ENCODE data around the gene TGFA. TPM values are rescaled to one million over a fixed set of nuclear protein-coding genes. Genes with fewer than 3 reads are reported as not detected.

TGFA gene
- total RNA-seq, 1 donor = not detected

- Histone ChIP-seq H3K79me2 (ENCODE audit: insufficient read depth, low read length) (no peaks in the 10 kb centered on the region), H3K27me3 (ENCODE audit: insufficient read depth, low read length) (peaks cover 9% of the 10 kb centered on the region), H2AFZ (ENCODE audit: low read length) (no peak overlapping the region), H3K4me3 (ENCODE audit: insufficient read depth, low read length) (no peak overlapping the region), H3K4me2 (ENCODE audit: insufficient read depth, low read length) (no peak overlapping the region), H3K9me3 (ENCODE audit: low read depth, low read length) (no peaks in the 10 kb centered on the region), H3K4me1 (ENCODE audit: insufficient read depth, low read length) (no peaks in the 10 kb centered on the region), H4K20me1 (ENCODE audit: insufficient read depth, low read length) (no peaks in the 10 kb centered on the region), H3K36me3 (ENCODE audit: insufficient read depth, low read length) (no peaks in the 10 kb centered on the region), H3K27ac (ENCODE audit: low read depth, low read length) (no peak overlapping the region)
- TF ChIP-seq CTCF (IDR thresholded peaks at IDR 0.05; ENCODE audit: extremely low read depth, low read depth, low read length) = no peak
- DNase-seq (ENCODE audit: insufficient read length, low spot score, missing footprints) = no peak
Observed at GRCh38 chr2:70501728-70502127, 51.9 kb downstream of the TGFA start.

- Histone ChIP-seq H3K4me1 (ENCODE audit: insufficient read depth, low read length) (no peaks in the 10 kb centered on the region), H3K27ac (ENCODE audit: low read depth, low read length) (no peak overlapping the region), H3K4me2 (ENCODE audit: insufficient read depth, low read length) (no peak overlapping the region), H3K9me3 (ENCODE audit: low read depth, low read length) (no peaks in the 10 kb centered on the region), H3K27me3 (ENCODE audit: insufficient read depth, low read length) (peaks cover 9% of the 10 kb centered on the region), H3K79me2 (ENCODE audit: insufficient read depth, low read length) (no peaks in the 10 kb centered on the region), H3K4me3 (ENCODE audit: insufficient read depth, low read length) (no peak overlapping the region), H4K20me1 (ENCODE audit: insufficient read depth, low read length) (no peaks in the 10 kb centered on the region), H2AFZ (ENCODE audit: low read length) (no peak overlapping the region), H3K36me3 (ENCODE audit: insufficient read depth, low read length) (no peaks in the 10 kb centered on the region)
- no peak for DNase-seq (ENCODE audit: insufficient read length, low spot score, missing footprints)
- TF ChIP-seq CTCF (IDR thresholded peaks at IDR 0.05; ENCODE audit: extremely low read depth, low read depth, low read length) = no peak
Observed at GRCh38 chr2:70501215-70501614, 52.4 kb downstream of the TGFA start.

- no peaks in the 10 kb centered on the region for H3K79me2 ChIP-seq (ENCODE audit: insufficient read depth, low read length)
Observed at GRCh38 chr2:70499253-70499652, 54.4 kb downstream of the TGFA start.

GRCh38 chr2:70498528-70498927 lies 55.1 kb downstream of the TGFA start:
- peaks cover 19% of the 10 kb centered on the region for H3K27me3 ChIP-seq (ENCODE audit: insufficient read depth, low read length)
- H4K20me1 ChIP-seq (ENCODE audit: insufficient read depth, low read length) = no peaks in the 10 kb centered on the region
- H3K36me3 ChIP-seq (ENCODE audit: insufficient read depth, low read length) = no peaks in the 10 kb centered on the region
- H3K9me3 ChIP-seq (ENCODE audit: low read depth, low read length) = no peaks in the 10 kb centered on the region
- no peak for TF ChIP-seq CTCF (IDR thresholded peaks at IDR 0.05; ENCODE audit: extremely low read depth, low read depth, low read length)
- DNase-seq (ENCODE audit: insufficient read length, low spot score, missing footprints) = no peak
- no peak overlapping the region for H2AFZ ChIP-seq (ENCODE audit: low read length)
- no peak overlapping the region for H3K4me3 ChIP-seq (ENCODE audit: insufficient read depth, low read length)
- H3K4me1 ChIP-seq (ENCODE audit: insufficient read depth, low read length) = no peaks in the 10 kb centered on the region
- no peak overlapping the region for H3K4me2 ChIP-seq (ENCODE audit: insufficient read depth, low read length)
- H3K79me2 ChIP-seq (ENCODE audit: insufficient read depth, low read length) = no peaks in the 10 kb centered on the region
- no peak overlapping the region for H3K27ac ChIP-seq (ENCODE audit: low read depth, low read length)

More at GRCh38 chr2:70499253-70499652, 54.4 kb downstream of the TGFA start:
- Histone ChIP-seq H3K36me3 (ENCODE audit: insufficient read depth, low read length) (no peaks in the 10 kb centered on the region), H3K9me3 (ENCODE audit: low read depth, low read length) (no peaks in the 10 kb centered on the region), H3K27ac (ENCODE audit: low read depth, low read length) (no peak overlapping the region), H2AFZ (ENCODE audit: low read length) (no peak overlapping the region), H3K4me2 (ENCODE audit: insufficient read depth, low read length) (no peak overlapping the region), H3K4me3 (ENCODE audit: insufficient read depth, low read length) (no peak overlapping the region), H3K4me1 (ENCODE audit: insufficient read depth, low read length) (no peaks in the 10 kb centered on the region), H3K27me3 (ENCODE audit: insufficient read depth, low read length) (peaks cover 19% of the 10 kb centered on the region), H4K20me1 (ENCODE audit: insufficient read depth, low read length) (no peaks in the 10 kb centered on the region)
- TF ChIP-seq CTCF (IDR thresholded peaks at IDR 0.05; ENCODE audit: extremely low read depth, low read depth, low read length) = no peak
- DNase-seq (ENCODE audit: insufficient read length, low spot score, missing footprints) = no peak
